HCT116 (cell line): ENCODE results near the gene SLC25A22. TPM values are rescaled to one million over a fixed set of nuclear protein-coding genes. Genes with fewer than 3 reads are reported as not detected.

Source experiments
- ATAC-seq: fragments of 200-7000 bp; cut with Tn5 transposase; 2 replicates; pipeline ENCODE4 v1.9.1; 2020; ENCODE audit warnings: mild to moderate bottlenecking, moderate library complexity
- BruUV-seq: library from RNA; stranded (reverse); fragments of 400-500 nt; replicated peaks from 2 replicates; lab custom pipeline; 2021; lab: Mats Ljungman, UMichigan
- CTCF ChIA-PET: fragments of 300-600 bp; sonication (Branson Sonifier 250); formaldehyde crosslinking; loops from one replicate; lab custom pipeline; 2021; ENCODE audit warnings: antibody characterized with exemption; lab: Charles Lee
- POLR2A ChIA-PET: fragments of 300-600, 350-600 bp; sonication (Branson Sonifier 250); formaldehyde crosslinking; loops from one replicate; lab custom pipeline; 2021; ENCODE audit warnings: antibody characterized with exemption; lab: Charles Lee
- RAD21 ChIA-PET, 2 experiments: fragments of 300-600 bp; sonication (Branson Sonifier 250); formaldehyde crosslinking; loops; one replicate each; lab custom pipeline; 2023; ENCODE audit warnings: low total read pairs in 2 of 2; ENCODE audit not compliant: uncharacterized antibody in 2 of 2, unreplicated experiment in 2 of 2, low non-redundant PET in 1 of 2; lab: Charles Lee
- DNase-seq: peaks from one replicate; pipeline ENCODE4 v3.0.0-alpha.2; 2010; ENCODE audit warnings: low read depth, low spot score
- H2AFZ ChIP-seq: fragments of 200-600 bp; shearing (Covaris generic), sonication (generic); 2 replicates; pipeline ENCODE4 v1.6.1; 2017; ENCODE audit warnings: low read depth, mixed run types, mixed read lengths, antibody characterized with exemption, low read length; ENCODE audit not compliant: poor library complexity, severe bottlenecking
- H3K27ac ChIP-seq: 2 replicates; pipeline ENCODE4 v1.5.1; 2012; ENCODE audit warnings: low read depth, low read length
- H3K27me3 ChIP-seq: fragments of 200-600 bp; sonication (generic); 2 replicates; pipeline ENCODE4 v1.6.1; 2016; ENCODE audit warnings: mixed run types, low read length, mixed read lengths; ENCODE audit not compliant: insufficient read depth
- H3K36me3 ChIP-seq, 2 experiments: fragments of 200-500 bp in 1 of 2; fragments of 200-600 bp in 1 of 2; sonication (Bioruptor generic) in 1 of 2; sonication (generic) in 1 of 2; 2 replicates each; pipeline versions ENCODE4 v1.5.1 to v1.6.1; 2014 to 2016; ENCODE audit warnings: low read length in 2 of 2, inconsistent platforms in 1 of 2, mixed read lengths in 1 of 2, mixed run types in 1 of 2; ENCODE audit not compliant: insufficient read depth in 2 of 2, control insufficient read depth in 1 of 2
- H3K4me1 ChIP-seq, 2 experiments: fragments of 200-600 bp in 1 of 2; sonication (generic) in 1 of 2; 2 replicates each; pipeline versions ENCODE4 v1.5.1 to v1.6.1; 2012 to 2017; ENCODE audit warnings: low read length in 2 of 2, inconsistent platforms in 1 of 2, mild to moderate bottlenecking in 1 of 2, mixed read lengths in 1 of 2, mixed run types in 1 of 2, moderate library complexity in 1 of 2; ENCODE audit not compliant: insufficient read depth in 2 of 2, control insufficient read depth in 1 of 2
- H3K4me2 ChIP-seq: fragments of 200-600 bp; sonication (generic); 2 replicates; pipeline ENCODE4 v1.6.1; 2017; ENCODE audit warnings: mixed run types, low read length, mixed read lengths
- H3K4me3 ChIP-seq, 2 experiments: fragments of 200-600 bp in 1 of 2; sonication (generic) in 1 of 2; replicated peaks in 1 of 2; 2 replicates each; pipeline ENCODE4 v1.5.1; 2011 to 2016; ENCODE audit warnings: low read length in 2 of 2, control low read depth in 1 of 2, low read depth in 1 of 2, mild to moderate bottlenecking in 1 of 2, mixed read lengths in 1 of 2, mixed run types in 1 of 2
- H3K79me2 ChIP-seq: fragments of 200-600 bp; sonication (generic); 2 replicates; pipeline ENCODE4 v1.6.1; 2017; ENCODE audit warnings: mild to moderate bottlenecking, mixed run types, low read length, moderate library complexity, mixed read lengths; ENCODE audit not compliant: insufficient read depth
- H3K9ac ChIP-seq: fragments of 200-600 bp; sonication (generic); 2 replicates; pipeline ENCODE4 v1.6.1; 2016; ENCODE audit warnings: low read length, mixed read lengths
- H3K9me2 ChIP-seq: fragments of 200-600 bp; sonication (generic), shearing (Covaris generic); 2 replicates; pipeline ENCODE4 v1.6.1; 2017; ENCODE audit warnings: mixed run types, mild to moderate bottlenecking, moderate library complexity; ENCODE audit not compliant: insufficient read depth
- H3K9me3 ChIP-seq, 2 experiments: fragments of 200-500 bp in 1 of 2; fragments of 200-600 bp in 1 of 2; sonication (Bioruptor generic) in 1 of 2; sonication (generic) in 1 of 2; 2 replicates each; pipeline ENCODE4 v1.6.1; 2014 to 2017; ENCODE audit warnings: low read length in 2 of 2, mixed read lengths in 2 of 2, inconsistent platforms in 1 of 2, low read depth in 1 of 2, mild to moderate bottlenecking in 1 of 2, mixed run types in 1 of 2, moderate library complexity in 1 of 2; ENCODE audit not compliant: control insufficient read depth in 1 of 2, insufficient read depth in 1 of 2
- H4K20me1 ChIP-seq: fragments of 200-600 bp; sonication (generic), shearing (Covaris generic); 2 replicates; pipeline ENCODE4 v1.6.1; 2017; ENCODE audit warnings: mixed run types, mild to moderate bottlenecking, moderate library complexity; ENCODE audit not compliant: insufficient read depth
- CBX3 ChIP-seq: IDR thresholded peaks from 2 replicates; pipeline ENCODE4 v1.6.1; 2012; ENCODE audit warnings: low read depth
- CEBPB ChIP-seq: IDR thresholded peaks from 2 replicates; pipeline ENCODE4 v1.6.1; 2012; ENCODE audit warnings: low read depth
- CTCF ChIP-seq, 3 experiments: fragments of 200-600 bp in 1 of 3; sonication (generic) in 1 of 3; IDR thresholded peaks in 2 of 3; conservative IDR thresholded peaks in 1 of 3; 2 replicates each; pipeline ENCODE4 v1.5.1; 2012 to 2017; ENCODE audit warnings: low read depth in 2 of 3, low read length in 2 of 3, antibody characterized with exemption in 1 of 3, borderline replicate concordance in 1 of 3, control low read depth in 1 of 3, mild to moderate bottlenecking in 1 of 3, mixed read lengths in 1 of 3, mixed run types in 1 of 3, moderate library complexity in 1 of 3; ENCODE audit not compliant: insufficient read depth in 1 of 3
- ELF1 ChIP-seq: IDR thresholded peaks from 2 replicates; pipeline ENCODE4 v1.6.1; 2012; ENCODE audit warnings: low read depth, borderline replicate concordance
- EZH2 ChIP-seq: fragments of 200-600 bp; sonication (generic); IDR thresholded peaks from 2 replicates; pipeline ENCODE4 v1.6.1; 2017; ENCODE audit warnings: antibody characterized with exemption, mixed run types
- EZH2phosphoT487 ChIP-seq: fragments of 200-600 bp; IDR thresholded peaks from 2 replicates; pipeline ENCODE4 v1.6.1; 2018; ENCODE audit warnings: antibody characterized with exemption, borderline replicate concordance
- FOSL1 ChIP-seq: IDR thresholded peaks from 2 replicates; pipeline ENCODE4 v1.6.1; 2012; ENCODE audit warnings: low read depth
- MAX ChIP-seq: IDR thresholded peaks from 2 replicates; pipeline ENCODE4 v1.6.1; 2012
- POLR2AphosphoS5 ChIP-seq: IDR thresholded peaks from 2 replicates; pipeline ENCODE4 v1.6.1; 2011; ENCODE audit warnings: mild to moderate bottlenecking, low read depth, low read length, moderate library complexity
- RAD21 ChIP-seq: IDR thresholded peaks from 2 replicates; pipeline ENCODE4 v1.6.1; 2012; ENCODE audit warnings: low read depth, mild to moderate bottlenecking
- REST ChIP-seq: IDR thresholded peaks from 2 replicates; pipeline ENCODE4 v1.6.1; 2012; ENCODE audit warnings: low read depth
- SP1 ChIP-seq: IDR thresholded peaks from 2 replicates; pipeline ENCODE4 v1.6.1; 2012; ENCODE audit warnings: low read depth
- SRF ChIP-seq: IDR thresholded peaks from 2 replicates; pipeline ENCODE4 v1.6.1; 2012; ENCODE audit warnings: low read depth
- YY1 ChIP-seq: IDR thresholded peaks from 2 replicates; pipeline ENCODE4 v1.6.1; 2011; ENCODE audit warnings: low read length, low read depth, moderate library complexity, mild to moderate bottlenecking; ENCODE audit not compliant: insufficient replicate concordance; ENCODE audit errors: extremely low read depth
- ZBTB33 ChIP-seq: IDR thresholded peaks from 2 replicates; pipeline ENCODE4 v1.6.1; 2011; ENCODE audit warnings: mild to moderate bottlenecking, low read length, moderate library complexity; ENCODE audit not compliant: insufficient replicate concordance; ENCODE audit errors: extremely low read depth
- ZFX ChIP-seq: fragments of 450-650 bp; IDR thresholded peaks from 2 replicates; pipeline ENCODE4 v1.6.1; 2017
- ZNF274 ChIP-seq: fragments of 200-500 bp; sonication (Bioruptor generic); IDR thresholded peaks from 2 replicates; pipeline ENCODE4 v1.6.1; 2014; ENCODE audit warnings: mild to moderate bottlenecking, low read depth, low read length, inconsistent platforms
- intact Hi-C: fragments of 100-400 bp; cut with micrococcal nuclease; formaldehyde crosslinking; loops from 2 replicates; pipeline ENCODE4 v1.10.0; 2022
- total RNA-seq: library from RNA; stranded (reverse); gene quantifications from one replicate; pipeline ENCODE4 v1.2.1, GENCODE V29; 2021; ENCODE audit not compliant: unreplicated experiment

Gene SLC25A22
- total RNA-seq, 1 experiment from 2014 or later: 62.0 TPM

- H3K36me3 ChIP-seq: peaks cover 18 to 28% of the 10 kb centered on the region in 2 experiments
- CTCF ChIA-PET: no interaction called here
Observed at GRCh38 chr11:815675-816432, 17.8 kb upstream of the SLC25A22 start.

More at GRCh38 chr11:815675-816432, 17.8 kb upstream of the SLC25A22 start:
- Histone ChIP-seq H3K27me3 (no peaks in the 10 kb centered on the region), H2AFZ (no peak overlapping the region), H3K27ac (peak overlapping the region; percentile 38; the same call in 1 of the 2 replicates), H3K4me2 (no peak overlapping the region), H4K20me1 (peaks cover 17% of the 10 kb centered on the region; the same call in 1 of the 2 replicates), H3K79me2 (peaks cover 32% of the 10 kb centered on the region), H3K9ac (no peak overlapping the region), H3K4me3 (no peak overlapping the region), H3K4me1 (peaks cover 24 to 58% of the 10 kb centered on the region in 2 experiments), H3K9me2 (no peaks in the 10 kb centered on the region), H3K9me3 (no peaks in the 10 kb centered on the region)
- RAD21 ChIA-PET: no interaction called here
- no peak for ATAC-seq
- intact Hi-C loops: no loop called here
- no peak for DNase-seq
- POLR2A ChIA-PET: interaction anchor here (1.1 kb wide), 1 partner anchor 19 kb away, joined by 4 read pairs; no protein-coding TSS in a partner anchor
- TF ChIP-seq CTCF (IDR thresholded peaks at IDR 0.05 in 2 of 3, conservative IDR thresholded peaks at IDR 0.05 in 1 of 3; ENCODE audit: borderline replicate concordance in 1 of 3, insufficient read depth in 1 of 3, low read depth in 2 of 3, low read length in 2 of 3): no peak
- no peak for TF ChIP-seq ZBTB33
- TF ChIP-seq SP1: no peak
- no peak for TF ChIP-seq MAX
- no peak for TF ChIP-seq CBX3
- TF ChIP-seq REST: no peak
- TF ChIP-seq EZH2: no peak
- no peak for TF ChIP-seq YY1
- no peak for TF ChIP-seq POLR2AphosphoS5
- no peak for TF ChIP-seq ZNF274
- TF ChIP-seq SRF: no peak
- no peak for TF ChIP-seq EZH2phosphoT487
- no peak for TF ChIP-seq ELF1
- TF ChIP-seq RAD21: no peak
- no peak for TF ChIP-seq ZFX
- TF ChIP-seq CEBPB: no peak
- TF ChIP-seq FOSL1: no peak
- BruUV-seq: no TSS peak
